Renal cortical epithelial cell (primary cell): Measurements from ENCODE around the gene ABTB2. TPM values are rescaled to one million over a fixed set of nuclear protein-coding genes. Genes with fewer than 3 reads are reported as not detected.
A peak's percentile ranks its signal among the peaks of the same experiment; 100 is the strongest.

ENCODE experiments used
- DNase-seq: peaks from one replicate; pipeline ENCODE4 v3.0.0-alpha.2; 2011; ENCODE audit warnings: low read depth
- total RNA-seq: library from RNA; depleted of rRNA; stranded (reverse); fragments of >200 nt; gene quantifications from 2 replicates; pipeline ENCODE4 v1.2.3, GENCODE V29; 2014

The ABTB2 gene
- 36.5 and 44.1 TPM in 2 replicates for total RNA-seq

- peak; percentile 88 for DNase-seq
Observed at GRCh38 chr11:34357701-34358257, at the start of gene ABTB2. Gene ABTB2, minus strand, starts transcription at chr11:34358010.

DNA sequence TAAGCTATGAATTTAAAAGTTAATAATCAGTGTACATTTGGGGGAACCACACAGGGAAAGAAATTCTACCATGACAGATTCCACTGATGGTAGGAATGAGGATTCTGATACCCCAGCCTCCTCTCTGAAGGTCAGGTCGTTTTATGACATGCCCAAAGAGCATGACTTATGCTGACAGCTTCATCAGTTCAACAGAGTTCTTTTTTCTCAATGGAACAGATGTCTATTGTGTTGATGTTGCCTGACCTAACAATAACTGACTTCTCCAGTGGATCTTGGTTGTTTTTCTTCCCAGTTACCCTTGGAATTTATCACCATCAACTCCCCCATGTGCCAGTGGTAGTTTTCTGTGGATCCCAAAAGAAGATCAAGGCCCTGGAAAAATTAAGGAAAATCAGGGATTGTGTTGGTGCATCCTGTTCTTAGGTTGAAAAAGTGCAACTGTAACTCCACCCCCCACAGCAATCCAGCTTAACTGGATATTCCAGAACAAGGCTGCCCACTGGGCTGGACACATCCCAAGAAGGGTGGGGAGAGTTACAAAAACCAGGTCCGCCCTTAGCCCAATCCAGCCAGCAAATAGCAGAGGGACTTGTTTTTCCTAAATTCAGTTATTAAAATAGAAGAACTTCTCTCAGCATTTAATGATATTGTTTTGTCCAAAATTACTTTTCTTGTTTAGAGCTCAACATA lies 49.5 kb upstream of the ABTB2 start:
- no peak for DNase-seq

GRCh38 chr11:34406413-34406812 lies 48.6 kb upstream of the ABTB2 start:
- no peak for DNase-seq

DNA sequence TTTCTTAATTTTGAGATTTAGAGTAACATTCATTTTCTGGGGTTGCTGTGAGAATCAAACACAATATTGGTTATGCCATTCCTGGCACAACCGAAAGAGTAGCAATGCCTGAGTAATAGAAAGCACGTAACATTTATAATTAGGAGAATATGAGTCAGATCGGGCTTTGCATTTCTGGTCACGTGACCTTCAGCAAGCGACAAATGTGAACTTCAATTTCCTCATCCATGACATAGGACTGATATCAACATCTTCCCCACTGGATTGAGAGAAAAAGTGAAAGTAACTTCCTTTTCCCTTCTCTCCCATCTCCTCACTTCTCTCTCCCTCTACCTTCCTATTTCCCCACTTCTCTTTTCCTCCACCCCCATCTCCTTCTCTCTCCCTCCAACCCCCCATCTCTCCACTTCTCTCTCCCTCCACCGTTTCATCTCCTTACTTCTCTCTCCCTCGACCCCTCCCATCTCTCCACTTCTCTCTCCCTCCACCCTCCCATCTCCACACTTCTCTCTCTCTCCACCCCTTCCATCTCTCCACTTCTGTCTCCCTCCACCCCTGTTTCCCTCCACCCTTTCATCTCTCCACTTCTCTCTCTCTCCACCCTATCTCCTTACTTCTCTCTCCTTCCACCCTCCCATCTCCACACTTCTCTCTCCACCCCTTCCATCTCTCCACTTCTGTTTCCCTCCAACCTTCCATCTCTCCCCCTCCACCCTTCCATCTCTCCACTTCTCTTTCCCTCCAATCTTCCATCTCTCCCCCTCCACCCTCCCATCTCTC lies 47.5 kb upstream of the ABTB2 start:
- no peak for DNase-seq

- DNase-seq, result no peak
Observed at GRCh38 chr11:34404280-34404679, 46.5 kb upstream of the ABTB2 start.

- DNase-seq, result no peak
Observed at GRCh38 chr11:34403431-34403830, 45.6 kb upstream of the ABTB2 start.

GRCh38 chr11:34397811-34398210 lies 40.0 kb upstream of the ABTB2 start:
- no peak for DNase-seq

- DNase-seq, result no peak
Observed at GRCh38 chr11:34397120-34397519, 39.3 kb upstream of the ABTB2 start.

GRCh38 chr11:34395916-34396550 lies 38.2 kb upstream of the ABTB2 start:
- peak; percentile 86 for DNase-seq

DNA sequence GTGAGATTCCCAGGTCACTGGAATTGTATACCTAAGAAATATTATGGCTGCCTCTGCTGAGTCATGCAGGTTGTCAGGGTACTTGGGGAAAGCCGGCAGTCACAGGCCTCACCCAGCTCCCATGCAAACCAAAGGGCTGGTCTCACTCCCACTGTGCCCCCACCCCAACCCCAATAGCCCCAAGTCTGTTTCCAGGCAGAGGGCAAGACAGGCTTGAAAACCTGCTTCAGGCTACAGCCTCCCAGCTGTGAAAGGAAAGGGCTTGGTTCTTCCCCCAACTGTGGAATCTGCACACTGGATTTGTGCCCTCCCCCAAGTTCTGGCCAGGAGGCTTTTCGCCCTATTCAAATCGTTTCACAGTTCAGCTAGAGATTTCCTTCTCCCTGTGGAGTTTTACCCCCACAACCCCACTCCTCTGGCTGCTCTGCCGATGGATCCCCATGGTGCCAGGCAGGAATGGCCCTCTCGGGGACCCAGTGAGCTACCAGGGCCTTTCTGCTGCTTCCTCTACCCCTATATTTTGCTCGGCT lies 37.0 kb upstream of the ABTB2 start:
- DNase-seq, result no peak

DNA sequence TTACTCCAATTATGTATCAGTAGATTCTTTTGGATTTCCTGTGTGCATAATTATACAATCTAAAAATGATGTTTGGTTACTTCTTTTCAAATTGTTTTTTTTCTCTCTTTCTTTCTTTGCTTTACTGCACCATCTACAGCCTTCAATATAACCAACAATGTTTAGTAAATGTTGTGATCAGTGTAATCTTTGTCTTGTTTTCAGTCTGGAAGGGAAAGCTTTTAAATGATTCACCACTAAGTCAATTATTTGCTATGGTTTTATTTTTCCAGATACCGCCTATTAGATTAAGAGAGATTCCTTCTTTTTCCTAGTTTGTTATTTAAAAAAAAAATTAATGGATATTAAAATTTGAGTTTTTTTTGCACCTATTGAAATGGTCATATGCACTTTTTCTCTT lies 29.8 kb upstream of the ABTB2 start:
- peak; percentile 71 for DNase-seq

DNA sequence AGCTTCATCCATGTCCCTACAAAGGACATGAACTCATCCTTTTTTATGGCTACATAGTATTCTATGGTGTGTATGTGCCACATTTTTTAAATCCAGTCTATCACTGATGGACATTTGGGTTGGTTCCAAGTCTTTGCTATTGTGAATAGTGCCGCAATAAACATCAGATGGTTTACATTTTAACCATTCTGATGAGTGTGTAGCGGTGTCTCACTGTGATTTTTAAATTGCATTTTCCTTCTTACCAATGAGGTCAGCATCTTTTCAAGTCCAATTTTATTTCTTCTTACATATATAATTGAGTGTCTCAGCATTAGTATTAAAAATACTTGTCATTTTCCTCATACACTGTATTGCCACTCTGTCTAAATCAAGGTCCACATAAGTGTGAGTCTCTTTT lies 28.5 kb upstream of the ABTB2 start:
- DNase-seq, result peak; percentile 61

- DNase-seq, result no peak
Observed at GRCh38 chr11:34382532-34383276, 24.9 kb upstream of the ABTB2 start.

- DNase-seq, result no peak
Observed at GRCh38 chr11:34381775-34382174, 24.0 kb upstream of the ABTB2 start.

GRCh38 chr11:34380696-34381095 lies 22.9 kb upstream of the ABTB2 start:
- DNase-seq, result peak; percentile 85

GRCh38 chr11:34379539-34379938 lies 21.7 kb upstream of the ABTB2 start:
- no peak for DNase-seq

DNA sequence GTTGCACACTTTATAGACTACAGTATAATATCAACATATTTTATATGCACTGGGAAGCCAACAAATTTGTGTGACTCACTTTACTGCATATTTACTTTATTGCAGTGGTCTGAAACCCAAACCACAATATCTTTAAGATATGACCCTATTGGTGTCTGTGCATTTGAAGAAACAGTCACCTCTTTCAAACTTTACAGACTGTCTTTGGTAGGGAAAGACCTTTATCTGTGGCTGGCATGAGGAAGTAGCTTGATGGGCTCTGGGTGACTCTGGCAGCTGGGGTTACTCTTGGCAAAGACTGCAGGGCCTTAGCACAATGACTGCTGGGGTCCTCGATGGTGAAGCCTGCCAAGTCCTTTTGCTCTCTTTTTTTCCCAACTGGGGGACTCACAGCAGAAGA lies 21.3 kb upstream of the ABTB2 start:
- no peak for DNase-seq

DNA sequence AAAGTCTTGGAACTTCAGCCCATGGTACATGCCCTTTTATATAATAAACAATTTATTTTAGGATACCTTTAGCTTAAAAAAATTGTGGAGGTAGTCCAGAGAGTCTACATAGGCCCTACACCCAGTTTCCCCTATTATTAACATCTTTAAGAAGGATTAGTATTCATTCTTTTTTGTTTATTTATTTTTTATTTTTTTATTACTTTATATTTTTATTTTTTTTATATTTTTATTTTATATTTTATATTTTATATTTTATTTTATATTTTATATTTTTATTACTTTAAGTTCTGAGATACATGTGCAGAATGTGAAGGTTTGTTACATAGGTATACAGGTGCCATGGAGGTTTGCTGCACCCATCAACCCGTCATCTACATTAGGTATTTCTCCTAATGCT lies 15.9 kb upstream of the ABTB2 start:
- DNase-seq, result no peak

DNA sequence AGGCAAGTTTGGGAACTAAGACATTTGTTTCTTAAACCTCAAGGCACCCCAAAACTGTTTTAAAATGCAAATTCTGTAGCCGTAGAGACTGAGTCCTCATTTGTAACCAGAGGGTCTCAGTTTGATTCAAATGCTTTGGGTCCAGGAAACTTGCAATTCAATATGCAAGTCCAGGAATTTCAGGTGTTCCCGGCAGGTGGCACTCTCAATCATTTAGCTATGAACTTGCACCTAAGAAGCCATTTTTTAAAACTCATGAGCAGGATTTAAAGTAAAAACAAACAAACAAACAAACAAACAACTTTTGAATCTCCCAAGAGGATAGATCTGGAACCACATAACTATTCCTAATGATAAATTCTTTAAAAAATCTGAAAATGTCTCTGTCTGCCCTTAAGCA lies 8.7 kb upstream of the ABTB2 start:
- DNase-seq, result peak; percentile 81

DNA sequence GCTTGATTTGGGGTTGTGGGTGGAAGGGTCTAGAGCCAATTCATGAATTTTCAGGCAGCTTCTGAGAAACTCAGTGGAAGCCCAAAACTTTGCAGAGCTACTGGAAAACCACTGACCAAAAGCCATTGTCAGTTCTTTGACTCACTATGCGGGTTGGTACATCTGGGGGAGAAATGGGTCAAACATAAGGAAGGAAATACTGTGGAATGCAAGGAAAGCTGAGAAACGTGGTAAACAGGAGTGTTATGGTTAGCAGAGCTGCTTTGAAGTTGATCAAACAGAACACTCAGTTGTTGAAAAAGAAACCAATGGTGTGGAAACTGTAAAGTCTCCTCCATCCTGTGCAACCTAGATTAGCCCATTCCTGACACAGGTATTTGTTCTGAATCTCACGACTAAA lies 6.3 kb upstream of the ABTB2 start:
- DNase-seq, result peak; percentile 98

DNA sequence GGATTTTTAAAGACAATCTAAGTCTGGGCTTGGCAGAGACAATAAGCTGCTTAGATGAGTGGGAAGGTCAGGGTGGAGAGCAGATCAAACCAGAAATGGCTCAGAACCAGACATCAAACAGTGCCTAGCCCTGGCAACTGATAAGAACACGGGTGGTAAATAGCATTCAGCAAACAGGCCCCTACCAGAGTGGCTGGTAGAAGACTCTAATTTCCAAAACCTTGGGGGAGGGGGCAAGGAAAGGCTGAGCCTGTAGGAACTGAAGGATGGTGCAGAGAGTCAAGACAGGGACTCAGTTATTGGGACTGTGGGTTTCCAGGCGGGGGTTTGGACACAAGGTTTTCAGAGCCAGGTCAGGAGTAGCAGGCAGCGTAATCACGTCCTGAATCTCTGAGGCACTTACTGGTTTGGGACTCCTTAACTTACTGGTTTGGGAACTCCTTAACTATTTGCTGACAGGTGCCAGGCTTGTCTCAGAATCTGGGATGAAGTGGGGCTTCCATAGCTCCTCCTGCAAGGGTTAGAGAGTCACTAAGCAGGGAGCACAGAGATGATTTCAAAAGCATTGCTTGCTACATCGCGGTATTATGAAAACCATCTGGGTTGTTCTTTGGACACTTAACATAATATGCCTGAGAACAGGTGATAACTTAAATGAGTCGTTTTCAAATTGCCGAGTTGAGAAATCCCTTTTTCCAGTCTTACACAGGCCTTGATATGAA lies 5.7 kb upstream of the ABTB2 start:
- no peak for DNase-seq
